NCI-H510A (cell line): ENCODE results near the gene IGSF21.

Source experiments
- DNase-seq: peaks from one replicate; lab custom pipeline; 2025; lab: John Stamatoyannopoulos, UW

Gene IGSF21

GRCh38 chr1:18178111-18178510, 70.5 kb downstream of the IGSF21 start:
- DNase-seq, result no peak

- no peak for DNase-seq
Measured at GRCh38 chr1:18179009-18179408, 71.4 kb downstream of the IGSF21 start.

GRCh38 chr1:18182398-18183160, 75.0 kb downstream of the IGSF21 start:
- no peak for DNase-seq

GRCh38 chr1:18183533-18183932, 75.9 kb downstream of the IGSF21 start:
- no peak for DNase-seq

- no peak for DNase-seq
Measured at GRCh38 chr1:18187054-18187453, 79.5 kb downstream of the IGSF21 start.

- no peak for DNase-seq
Measured at GRCh38 chr1:18188820-18189517, 81.4 kb downstream of the IGSF21 start.

- DNase-seq, result no peak
Measured at GRCh38 chr1:18190598-18190997, 83.0 kb downstream of the IGSF21 start.

GRCh38 chr1:18191037-18191436, 83.4 kb downstream of the IGSF21 start:
- no peak for DNase-seq

GRCh38 chr1:18191481-18192155, 84.0 kb downstream of the IGSF21 start:
- no peak for DNase-seq

- no peak for DNase-seq
Measured at GRCh38 chr1:18192182-18192581, 84.6 kb downstream of the IGSF21 start.

- DNase-seq, result no peak
Measured at GRCh38 chr1:18192974-18193373, 85.4 kb downstream of the IGSF21 start.

- DNase-seq, result no peak
Measured at GRCh38 chr1:18197299-18197698, 89.7 kb downstream of the IGSF21 start.

- no peak for DNase-seq
Measured at GRCh38 chr1:18198260-18198659, 90.7 kb downstream of the IGSF21 start.

- peak; percentile 84 for DNase-seq
Measured at GRCh38 chr1:18199462-18199861, 91.9 kb downstream of the IGSF21 start.

- no peak for DNase-seq
Measured at GRCh38 chr1:18200136-18200717, 92.6 kb downstream of the IGSF21 start.

GRCh38 chr1:18200918-18201317, 93.3 kb downstream of the IGSF21 start:
- DNase-seq, result no peak

- DNase-seq, result no peak
Measured at GRCh38 chr1:18201997-18202719, 94.6 kb downstream of the IGSF21 start.

- DNase-seq, result no peak
Measured at GRCh38 chr1:18203645-18204044, 96.0 kb downstream of the IGSF21 start.

GRCh38 chr1:18204575-18204974, 97.0 kb downstream of the IGSF21 start:
- DNase-seq, result no peak

- DNase-seq, result no peak
Measured at GRCh38 chr1:18205319-18205718, 97.7 kb downstream of the IGSF21 start.

GRCh38 chr1:18211764-18212163, 104.2 kb downstream of the IGSF21 start:
- no peak for DNase-seq
